A204.1 (cell line): ENCODE data around the gene GINS1.

ENCODE experiments used
- FAIRE-seq: peaks from 2 replicates; lab custom pipeline; 2012; peaks lifted over from hg19 to GRCh38; lab: Jason Lieb, UNC

The GINS1 gene

GRCh38 chr20:25477014-25477882 lies 69.8 kb downstream of the GINS1 start:
- no peak for FAIRE-seq

GRCh38 chr20:25478889-25479568 lies 71.6 kb downstream of the GINS1 start:
- FAIRE-seq, result no peak

GRCh38 chr20:25479638-25480037 lies 72.2 kb downstream of the GINS1 start:
- no peak for FAIRE-seq

- no peak for FAIRE-seq
These were observed 72.7 kb downstream of the GINS1 start for GRCh38 chr20:25480156-25480555.

- no peak for FAIRE-seq
These were observed 73.3 kb downstream of the GINS1 start for GRCh38 chr20:25480797-25481196.

- no peak for FAIRE-seq
These were observed 73.9 kb downstream of the GINS1 start for GRCh38 chr20:25481235-25481917.

GRCh38 chr20:25481918-25482253 lies 74.4 kb downstream of the GINS1 start:
- FAIRE-seq, result no peak

GRCh38 chr20:25483431-25484132 lies 76.1 kb downstream of the GINS1 start:
- no peak for FAIRE-seq

GRCh38 chr20:25484224-25484846 lies 76.9 kb downstream of the GINS1 start:
- FAIRE-seq, result no peak

- FAIRE-seq, result no peak
These were observed 77.5 kb downstream of the GINS1 start for GRCh38 chr20:25484911-25485511.

- FAIRE-seq, result no peak
These were observed 78.4 kb downstream of the GINS1 start for GRCh38 chr20:25485872-25486271.

GRCh38 chr20:25486377-25486776 lies 78.9 kb downstream of the GINS1 start:
- no peak for FAIRE-seq

- no peak for FAIRE-seq
These were observed 79.8 kb downstream of the GINS1 start for GRCh38 chr20:25487306-25487705.

- FAIRE-seq, result no peak
These were observed 80.5 kb downstream of the GINS1 start for GRCh38 chr20:25487975-25488374.

GRCh38 chr20:25489221-25489871 lies 81.9 kb downstream of the GINS1 start:
- no peak for FAIRE-seq

- no peak for FAIRE-seq
These were observed 83.4 kb downstream of the GINS1 start for GRCh38 chr20:25490656-25491445.

GRCh38 chr20:25491446-25492038 lies 84.1 kb downstream of the GINS1 start:
- no peak for FAIRE-seq

GRCh38 chr20:25493137-25493536 lies 85.7 kb downstream of the GINS1 start:
- FAIRE-seq, result no peak

- no peak for FAIRE-seq
These were observed 86.5 kb downstream of the GINS1 start for GRCh38 chr20:25493748-25494505.
